ENCODE data around the gene GTF2F2.
A peak's percentile ranks its signal among the peaks of the same experiment; 100 is the strongest.

GTF2F2 gene

DNA sequence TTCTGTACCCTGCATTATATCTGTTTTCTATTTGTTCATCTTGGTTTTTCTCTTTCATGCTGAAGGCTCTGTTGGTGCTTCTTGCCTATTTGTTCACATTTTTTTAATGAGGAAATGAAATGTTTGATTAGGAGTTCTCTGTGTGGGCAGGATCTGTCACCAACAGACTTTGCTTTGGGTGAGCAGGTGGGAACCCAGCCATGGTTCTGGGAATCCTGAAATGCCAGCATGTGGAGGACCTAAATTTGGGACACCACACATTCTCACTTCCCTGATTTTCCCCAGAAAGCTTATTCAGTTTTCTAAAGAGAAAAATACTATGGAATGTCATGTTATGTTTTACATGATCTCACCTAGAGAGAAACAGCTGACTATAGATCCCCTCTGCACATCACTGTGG, 186.7 kb downstream of the GTF2F2 start:
- no peak overlapping the region for H3K4me3 ChIP-seq (ENCODE audit: low read length)
- DNase-seq (ENCODE audit: low read depth): no peak
- TF ChIP-seq, protein P1, sequence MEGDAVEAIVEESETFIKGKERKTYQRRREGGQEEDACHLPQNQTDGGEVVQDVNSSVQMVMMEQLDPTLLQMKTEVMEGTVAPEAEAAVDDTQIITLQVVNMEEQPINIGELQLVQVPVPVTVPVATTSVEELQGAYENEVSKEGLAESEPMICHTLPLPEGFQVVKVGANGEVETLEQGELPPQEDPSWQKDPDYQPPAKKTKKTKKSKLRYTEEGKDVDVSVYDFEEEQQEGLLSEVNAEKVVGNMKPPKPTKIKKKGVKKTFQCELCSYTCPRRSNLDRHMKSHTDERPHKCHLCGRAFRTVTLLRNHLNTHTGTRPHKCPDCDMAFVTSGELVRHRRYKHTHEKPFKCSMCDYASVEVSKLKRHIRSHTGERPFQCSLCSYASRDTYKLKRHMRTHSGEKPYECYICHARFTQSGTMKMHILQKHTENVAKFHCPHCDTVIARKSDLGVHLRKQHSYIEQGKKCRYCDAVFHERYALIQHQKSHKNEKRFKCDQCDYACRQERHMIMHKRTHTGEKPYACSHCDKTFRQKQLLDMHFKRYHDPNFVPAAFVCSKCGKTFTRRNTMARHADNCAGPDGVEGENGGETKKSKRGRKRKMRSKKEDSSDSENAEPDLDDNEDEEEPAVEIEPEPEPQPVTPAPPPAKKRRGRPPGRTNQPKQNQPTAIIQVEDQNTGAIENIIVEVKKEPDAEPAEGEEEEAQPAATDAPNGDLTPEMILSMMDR (conservative IDR thresholded peaks at IDR 0.05; ENCODE audit: low read depth, low read length): no peak

GRCh38 chr13:45310341-45311131, 190.2 kb downstream of the GTF2F2 start:
- H3K4me3 ChIP-seq (ENCODE audit: low read length): peak overlapping the region; percentile 51
- TF ChIP-seq, protein P1 (conservative IDR thresholded peaks at IDR 0.05; ENCODE audit: low read depth, low read length): no peak
- DNase-seq (ENCODE audit: low read depth): no peak

GRCh38 chr13:45314822-45315221, 194.5 kb downstream of the GTF2F2 start:
- no peak for DNase-seq (ENCODE audit: low read depth)
- H3K4me3 ChIP-seq (ENCODE audit: low read length): no peak overlapping the region
- TF ChIP-seq, protein P1 (conservative IDR thresholded peaks at IDR 0.05; ENCODE audit: low read depth, low read length): no peak

- no peak overlapping the region for H3K4me3 ChIP-seq (ENCODE audit: low read length)
- DNase-seq (ENCODE audit: low read depth): no peak
- TF ChIP-seq, protein P1 (conservative IDR thresholded peaks at IDR 0.05; ENCODE audit: low read depth, low read length): no peak
Measured at GRCh38 chr13:45315520-45316167, 195.3 kb downstream of the GTF2F2 start.

DNA sequence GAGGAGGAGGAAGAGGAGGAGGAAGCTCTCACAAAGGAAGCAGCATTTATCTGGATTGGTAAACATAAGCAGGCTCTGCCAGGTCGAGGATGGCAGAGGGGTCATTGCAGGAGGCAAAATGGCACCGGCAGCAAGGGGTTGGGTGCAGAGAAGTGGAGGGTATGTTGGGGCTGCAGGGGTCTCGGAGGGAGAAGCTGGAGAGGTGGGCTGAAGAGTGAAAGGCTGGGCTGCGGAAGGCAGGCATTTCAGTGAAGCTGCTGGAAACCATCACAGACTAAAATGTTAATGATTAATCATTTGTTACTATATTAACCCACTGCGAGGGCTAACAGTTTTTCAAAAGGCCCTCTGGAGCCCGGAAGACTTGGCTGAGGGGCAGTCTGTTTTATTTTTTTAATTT, 196.0 kb downstream of the GTF2F2 start:
- TF ChIP-seq, protein P1 (conservative IDR thresholded peaks at IDR 0.05; ENCODE audit: low read depth, low read length): no peak
- no peak for DNase-seq (ENCODE audit: low read depth)
- no peak overlapping the region for H3K4me3 ChIP-seq (ENCODE audit: low read length)

GRCh38 chr13:45316996-45317395, 196.7 kb downstream of the GTF2F2 start:
- no peak for DNase-seq (ENCODE audit: low read depth)
- no peak overlapping the region for H3K4me3 ChIP-seq (ENCODE audit: low read length)
- TF ChIP-seq, protein P1 (conservative IDR thresholded peaks at IDR 0.05; ENCODE audit: low read depth, low read length): no peak

Data from retinal pigment epithelial cell (primary cell).